Measurements from ENCODE around the gene TAS2R43.
A peak's percentile ranks its signal among the peaks of the same experiment; 100 is the strongest.
"Not testable (repeated sequence)": the region's sequence is repeated elsewhere in the genome, so short reads cannot be mapped to it uniquely, and the experiment has no call there.

Gene TAS2R43

DNA sequence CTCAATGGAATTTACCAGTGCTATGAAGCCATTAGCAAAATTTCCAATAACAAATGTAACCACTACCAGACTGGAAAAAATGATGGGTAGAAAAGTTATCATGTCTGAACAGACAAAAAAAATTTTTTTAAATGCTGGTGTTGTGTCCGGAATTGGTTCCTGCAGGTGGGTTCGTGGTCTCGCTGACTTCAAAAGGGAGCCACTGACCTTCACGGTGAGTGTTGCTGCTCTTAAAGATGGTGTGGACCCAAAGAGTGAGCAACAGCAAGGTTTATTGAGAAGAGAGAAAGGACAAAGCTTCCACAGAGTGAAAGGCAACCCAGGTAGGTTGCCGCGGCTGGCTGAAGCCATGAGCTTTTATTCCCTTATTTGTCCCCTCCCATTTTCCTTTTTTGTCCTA lies at the start of gene TAS2R43:
Gene TAS2R43, minus strand, starts transcription at position 186 of the 400 bp plus-strand sequence. Its CDS starts 84 bp downstream, at position 102.
- no peak for DNase-seq (ENCODE audit: low read depth)

- DNase-seq (ENCODE audit: low read depth), result no peak
These were observed 44.0 kb upstream of the TAS2R43 start for GRCh38 chr12:11136075-11136474.

GRCh38 chr12:11134305-11134704 lies 42.2 kb upstream of the TAS2R43 start, which contains the start of gene TAS2R30:
TAS2R30 (minus strand) TSS chr12:11134644; CDS start chr12:11134244, 400 bp downstream.
- no peak for DNase-seq (ENCODE audit: low read depth)

GRCh38 chr12:11133816-11134215 lies 41.7 kb upstream of the TAS2R43 start:
- DNase-seq (ENCODE audit: low read depth), result no peak

GRCh38 chr12:11133162-11133561 lies 41.0 kb upstream of the TAS2R43 start:
- DNase-seq (ENCODE audit: low read depth), result no peak

- no peak for DNase-seq (ENCODE audit: low read depth)
These were observed 38.9 kb upstream of the TAS2R43 start for GRCh38 chr12:11130999-11131398.

GRCh38 chr12:11130382-11130781 lies 38.3 kb upstream of the TAS2R43 start:
- no peak for DNase-seq (ENCODE audit: low read depth)

GRCh38 chr12:11114130-11114529 lies 22.0 kb upstream of the TAS2R43 start:
- DNase-seq (ENCODE audit: low read depth), result not testable (repeated sequence)

- not testable (repeated sequence) for DNase-seq (ENCODE audit: low read depth)
These were observed 19.1 kb upstream of the TAS2R43 start for GRCh38 chr12:11111213-11111612.

- DNase-seq (ENCODE audit: low read depth), result no peak
These were observed 16.7 kb upstream of the TAS2R43 start for GRCh38 chr12:11108862-11109261.

DNA sequence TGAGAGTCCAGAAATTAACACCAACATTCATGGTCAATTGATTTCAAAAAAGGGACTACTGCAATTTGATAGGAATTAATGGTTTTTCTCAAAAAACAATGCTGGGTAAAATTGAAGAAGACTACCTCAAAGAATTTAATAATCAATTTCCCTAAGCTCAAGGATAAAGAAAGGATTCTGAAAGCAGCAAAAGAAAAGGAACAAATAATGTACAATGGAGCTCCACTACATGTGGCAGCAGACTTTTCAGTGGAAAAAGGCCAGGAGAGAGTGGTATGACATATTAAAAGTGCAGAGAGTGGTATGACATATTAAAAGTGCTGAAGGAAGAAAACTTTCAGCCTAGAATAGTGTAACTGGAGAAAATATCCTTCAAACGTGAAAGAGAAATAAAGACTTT lies 15.6 kb upstream of the TAS2R43 start:
- no peak for DNase-seq (ENCODE audit: low read depth)

- DNase-seq (ENCODE audit: low read depth), result no peak
These were observed 14.2 kb upstream of the TAS2R43 start for GRCh38 chr12:11106288-11106687.

GRCh38 chr12:11105546-11105945 lies 13.4 kb upstream of the TAS2R43 start:
- no peak for DNase-seq (ENCODE audit: low read depth)

DNA sequence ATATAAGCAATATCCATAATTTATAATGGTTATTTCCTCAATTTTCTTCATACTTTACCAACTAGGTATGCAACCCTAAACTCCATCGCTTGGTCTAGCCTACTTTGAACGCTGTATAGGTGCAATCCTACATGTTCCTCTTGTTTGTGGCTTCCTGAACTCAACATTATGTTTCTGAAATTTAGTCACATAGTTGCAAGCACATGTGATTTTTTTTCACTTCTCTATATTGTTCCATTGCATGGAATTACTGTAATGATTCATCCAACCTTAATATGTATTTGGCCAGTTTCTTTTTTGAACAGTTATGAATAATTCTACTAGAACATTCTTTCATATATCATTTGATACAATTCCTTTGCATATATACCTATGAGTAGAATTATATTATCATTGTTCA lies 2.8 kb upstream of the TAS2R43 start:
- not testable (repeated sequence) for DNase-seq (ENCODE audit: low read depth)

- no peak for DNase-seq (ENCODE audit: low read depth)
These were observed 2.9 kb downstream of the TAS2R43 start for GRCh38 chr12:11089246-11089645.

DNA sequence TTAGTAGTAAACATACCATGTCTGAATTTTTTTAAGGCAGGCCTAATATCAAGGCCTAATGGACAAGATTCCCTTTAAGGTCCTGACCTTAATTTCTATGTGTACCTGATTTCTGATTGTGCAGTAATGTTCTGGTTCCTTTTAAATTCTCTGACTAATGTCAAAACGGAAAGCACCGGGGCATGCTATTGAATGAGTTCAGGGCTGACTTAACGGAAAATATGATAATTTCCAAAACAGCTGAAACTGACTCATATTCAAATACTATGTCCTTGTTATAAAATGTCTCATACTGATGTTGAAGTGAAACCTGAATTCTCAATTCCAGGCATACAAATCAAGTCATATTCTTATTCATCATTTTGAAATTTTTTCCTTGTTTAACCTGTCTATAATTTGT lies 6.7 kb downstream of the TAS2R43 start:
- DNase-seq (ENCODE audit: low read depth), result no peak

DNA sequence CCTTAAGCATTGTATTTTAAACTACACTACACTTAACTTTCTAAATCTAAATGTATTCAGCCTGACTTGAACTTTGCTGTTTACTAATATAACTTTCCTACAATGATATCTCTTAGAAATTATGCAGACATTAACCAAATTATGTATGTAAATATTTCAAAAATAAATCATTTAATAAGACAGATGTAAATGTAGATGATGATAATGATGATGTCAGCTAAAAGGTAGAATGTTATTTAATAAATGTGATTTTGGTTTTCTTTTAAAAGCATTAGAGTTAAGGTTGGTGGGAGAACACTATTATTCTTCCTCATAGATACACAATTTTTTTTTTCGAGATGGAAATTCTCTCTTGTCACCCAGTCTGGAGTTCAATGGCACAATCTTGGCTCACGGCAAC lies 10.1 kb downstream of the TAS2R43 start:
- no peak for DNase-seq (ENCODE audit: low read depth)

- no peak for DNase-seq (ENCODE audit: low read depth)
These were observed 13.9 kb downstream of the TAS2R43 start for GRCh38 chr12:11078246-11078645.

DNA sequence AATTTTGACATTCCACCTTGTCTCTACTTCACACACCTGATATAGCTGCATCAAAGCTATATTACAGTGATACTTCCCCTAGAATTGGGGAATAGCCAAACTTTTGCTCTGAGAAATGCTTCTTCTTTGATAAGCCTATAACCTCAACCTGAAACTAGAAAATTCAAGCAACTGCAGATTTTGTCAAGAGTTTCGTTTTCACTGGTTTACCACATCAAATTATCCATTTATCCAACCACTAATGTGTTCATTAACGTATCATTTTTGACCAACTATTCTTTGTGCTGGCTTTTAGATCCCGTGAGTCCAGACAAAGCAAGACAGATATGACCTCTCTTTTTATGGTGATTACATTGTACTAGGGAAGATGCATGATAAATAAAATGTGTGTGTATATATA lies 16.5 kb downstream of the TAS2R43 start:
- no peak for DNase-seq (ENCODE audit: low read depth)

DNA sequence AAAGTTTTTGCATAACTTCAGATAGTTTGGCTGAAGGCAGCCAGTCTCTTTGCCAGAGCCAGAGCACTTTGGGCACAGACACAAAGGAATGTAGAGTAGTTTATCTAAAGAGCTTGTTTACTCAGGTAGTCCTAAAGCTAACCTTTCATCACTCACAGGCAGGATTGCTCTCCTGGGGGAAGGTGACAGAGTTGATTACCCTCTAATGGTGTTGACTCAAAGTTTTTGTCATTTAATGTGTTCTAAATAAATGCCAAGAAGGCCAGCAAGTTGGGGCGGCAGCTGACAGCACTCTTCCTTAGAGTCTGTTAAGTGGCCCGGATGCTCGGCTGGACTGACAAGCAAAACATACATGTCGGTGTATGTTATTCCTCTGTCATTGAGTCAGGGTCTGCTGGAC lies 20.7 kb downstream of the TAS2R43 start:
- no peak for DNase-seq (ENCODE audit: low read depth)

GRCh38 chr12:11070999-11071398 lies 21.1 kb downstream of the TAS2R43 start:
- no peak for DNase-seq (ENCODE audit: low read depth)

- no peak for DNase-seq (ENCODE audit: low read depth)
These were observed 22.2 kb downstream of the TAS2R43 start for GRCh38 chr12:11069854-11070365.

GRCh38 chr12:11067514-11067913 lies 24.6 kb downstream of the TAS2R43 start:
- DNase-seq (ENCODE audit: low read depth), result peak; percentile 3

GRCh38 chr12:11062194-11062593 lies 29.9 kb downstream of the TAS2R43 start, which contains the start of gene TAS2R46:
TAS2R46 (minus strand) TSS chr12:11062294; CDS start chr12:11062294, 0 bp downstream.
- DNase-seq (ENCODE audit: low read depth), result not testable (repeated sequence)
